Kidney (tissue), 14 donors: ENCODE measurements around the gene TIGAR. TPM values are rescaled to one million over a fixed set of nuclear protein-coding genes. Genes with fewer than 3 reads are reported as not detected.

Source experiments
- DNase-seq, 5 donors: peaks; one replicate each; pipeline ENCODE4 v3.0.0-alpha.2; 2013 to 2020
- FAIRE-seq: peaks from 2 replicates; lab custom pipeline; 2012; peaks lifted over from hg19 to GRCh38; lab: Jason Lieb, UNC
- H3K27ac ChIP-seq, 2 donors: one replicate each; pipeline ENCODE4 v1.7.0; 2013; ENCODE audit warnings: low read depth in 2 of 2, low read length in 2 of 2, inconsistent platforms in 1 of 2
- H3K27me3 ChIP-seq: one replicate; pipeline ENCODE4 v1.7.1; 2013; ENCODE audit warnings: low read length, inconsistent platforms; ENCODE audit not compliant: control insufficient read depth, insufficient read depth
- H3K36me3 ChIP-seq, 3 donors: one replicate each; pipeline versions ENCODE4 v1.7.0 to v1.7.1; 2013; ENCODE audit warnings: low read length in 3 of 3, control low read depth in 1 of 3, inconsistent platforms in 1 of 3; ENCODE audit not compliant: insufficient read depth in 3 of 3, control insufficient read depth in 2 of 3
- H3K4me1 ChIP-seq, 3 donors: one replicate each; pipeline versions ENCODE4 v1.7.0 to v1.7.1; 2013; ENCODE audit warnings: low read length in 3 of 3, inconsistent platforms in 1 of 3, low read depth in 1 of 3; ENCODE audit not compliant: control insufficient read depth in 2 of 3, insufficient read depth in 2 of 3
- H3K4me3 ChIP-seq, 3 donors: one replicate each; pipeline versions ENCODE4 v1.7.0 to v1.8.1; 2013; ENCODE audit warnings: low read length in 3 of 3, control low read depth in 1 of 3, inconsistent platforms in 1 of 3
- H3K9ac ChIP-seq, 3 donors: one replicate each; pipeline versions ENCODE4 v1.7.0 to v1.7.1; 2013; ENCODE audit warnings: low read length in 3 of 3, control low read depth in 1 of 3, inconsistent platforms in 1 of 3
- H3K9me3 ChIP-seq, 3 donors: one replicate each; pipeline versions ENCODE4 v1.7.0 to v1.7.1; 2013; ENCODE audit warnings: low read length in 3 of 3, control low read depth in 1 of 3, inconsistent platforms in 1 of 3; ENCODE audit not compliant: control insufficient read depth in 2 of 3, insufficient read depth in 1 of 3
- CTCF ChIP-seq: IDR thresholded peaks from 3 replicates; pipeline ENCODE4 v1.5.1; 2012; ENCODE audit warnings: mild to moderate bottlenecking, moderate library complexity, borderline replicate concordance; ENCODE audit not compliant: insufficient read depth; ENCODE audit errors: extremely low read depth
- intact Hi-C: fragments of 100-400 bp; cut with DNase I; formaldehyde crosslinking; loops from one replicate; pipeline ENCODE4 v1.11.1; 2022
- polyA plus RNA-seq: library from polyadenylated mRNA; stranded (reverse); fragments of 350-450 nt; fragmentation: Illumina TruSeq; extraction: RNeasy Lipid Tissue Mini Kit (QIAGEN cat#74804); gene quantifications from one replicate; pipeline ENCODE4 v1.2.3, GENCODE V29; 2014; ENCODE audit warnings: low read depth, low replicate concordance; ENCODE audit not compliant: insufficient read depth
- total RNA-seq: library from RNA; stranded (reverse); fragmentation: NEBNext Ultra II Directional; extraction: Animal tissue kit (Norgen Biotek cat#: 25700); gene quantifications from one replicate; pipeline ENCODE4 v1.2.1, GENCODE V29; 2021
- donor health status: control.
- donor health status: control.
- donor health status: control.
- donor health status: control.
- donor health status: control.
- donor health status: DM: yes; HTN: yes; CAD: no.
- donor health status: Normal renal cell carcinoma (clear cell type).

The TIGAR gene
- total and polyA plus RNA-seq, 2 donors from 2014 or later = 3.6 to 11.8 TPM

- intact Hi-C loops = loop anchor here (10.0 kb wide), 1 partner anchor 394 kb away; no protein-coding TSS in a partner anchor
Measured at GRCh38 chr12:4278329-4279197, 42.5 kb upstream of the TIGAR start.

GRCh38 chr12:4279198-4279690, 41.8 kb upstream of the TIGAR start:
- intact Hi-C loops = loop anchor here (10.0 kb wide), 1 partner anchor 394 kb away; no protein-coding TSS in a partner anchor
- no peak for FAIRE-seq

More at GRCh38 chr12:4278329-4279197, 42.5 kb upstream of the TIGAR start:
- Histone ChIP-seq H3K27me3 (no peaks in the 10 kb centered on the region), H3K4me3 (no peak overlapping the region), H3K27ac (no peak overlapping the region), H3K36me3 (no peaks in the 10 kb centered on the region), H3K4me1 (peaks cover 0 to 12% (median 3%) of the 10 kb centered on the region in 3 donors), H3K9ac (no peak overlapping the region), H3K9me3 (no peaks in the 10 kb centered on the region)
- peak in 2 of 5 donors; percentile 17 to 43 for DNase-seq
- FAIRE-seq = no peak
- TF ChIP-seq CTCF = no peak

GRCh38 chr12:4280351-4281163, 40.5 kb upstream of the TIGAR start:
- intact Hi-C loops = loop anchor here (10.0 kb wide), 1 partner anchor 286 kb away; no protein-coding TSS in a partner anchor
- Histone ChIP-seq H3K4me3 (no peak overlapping the region), H3K9me3 (no peaks in the 10 kb centered on the region), H3K27ac (no peak overlapping the region), H3K36me3 (no peaks in the 10 kb centered on the region), H3K9ac (no peak overlapping the region), H3K4me1 (peaks cover 0 to 6% (median 3%) of the 10 kb centered on the region in 3 donors), H3K27me3 (no peaks in the 10 kb centered on the region)
- TF ChIP-seq CTCF = no peak
- DNase-seq (peak in 2 of 5 donors; percentile 62 to 63), FAIRE-seq (no peak)

More at GRCh38 chr12:4279198-4279690, 41.8 kb upstream of the TIGAR start:
- Histone ChIP-seq H3K9me3 (no peaks in the 10 kb centered on the region), H3K36me3 (no peaks in the 10 kb centered on the region), H3K27ac (no peak overlapping the region), H3K9ac (no peak overlapping the region), H3K4me1 (peaks cover 0 to 8% (median 3%) of the 10 kb centered on the region in 3 donors), H3K4me3 (no peak overlapping the region), H3K27me3 (no peaks in the 10 kb centered on the region)
- DNase-seq = no peak
- TF ChIP-seq CTCF = no peak
